ENCODE data around the gene CFAP77.

DNA sequence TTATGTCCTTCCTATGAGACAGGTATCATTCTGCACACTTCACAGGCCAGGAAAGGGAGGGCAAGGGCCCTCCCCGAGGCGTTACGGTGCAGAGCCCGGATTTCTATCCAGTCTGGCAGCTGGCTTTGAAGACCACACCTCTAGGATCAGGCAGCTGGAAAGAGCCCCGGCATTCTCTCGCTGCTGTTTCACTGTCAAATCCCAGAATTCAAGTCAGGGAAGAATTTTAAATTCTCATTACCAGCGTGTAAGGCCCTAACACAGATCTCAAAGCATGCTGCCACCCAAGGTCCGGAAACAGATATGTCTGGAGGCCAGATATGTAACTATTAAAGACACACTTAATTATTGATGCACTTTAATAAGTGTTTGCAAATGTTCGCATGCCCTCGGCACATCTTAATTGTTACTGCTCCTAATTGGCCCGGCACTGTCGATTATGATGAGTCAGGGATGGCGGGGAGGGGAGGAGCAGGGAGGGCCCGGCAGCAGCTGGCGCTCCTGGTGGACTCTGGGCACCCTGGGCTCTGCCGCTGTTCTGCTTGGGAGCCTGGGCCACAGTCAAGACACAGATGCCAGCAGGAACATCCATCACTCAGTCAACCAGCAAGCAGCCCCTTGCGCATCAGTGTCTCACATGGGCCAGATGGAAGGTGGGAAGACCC, 96.1 kb downstream of the CFAP77 start:
- TF ChIP-seq POLR2AphosphoS5 (IDR thresholded peaks at IDR 0.05): no peak
- TF ChIP-seq, protein P1, sequence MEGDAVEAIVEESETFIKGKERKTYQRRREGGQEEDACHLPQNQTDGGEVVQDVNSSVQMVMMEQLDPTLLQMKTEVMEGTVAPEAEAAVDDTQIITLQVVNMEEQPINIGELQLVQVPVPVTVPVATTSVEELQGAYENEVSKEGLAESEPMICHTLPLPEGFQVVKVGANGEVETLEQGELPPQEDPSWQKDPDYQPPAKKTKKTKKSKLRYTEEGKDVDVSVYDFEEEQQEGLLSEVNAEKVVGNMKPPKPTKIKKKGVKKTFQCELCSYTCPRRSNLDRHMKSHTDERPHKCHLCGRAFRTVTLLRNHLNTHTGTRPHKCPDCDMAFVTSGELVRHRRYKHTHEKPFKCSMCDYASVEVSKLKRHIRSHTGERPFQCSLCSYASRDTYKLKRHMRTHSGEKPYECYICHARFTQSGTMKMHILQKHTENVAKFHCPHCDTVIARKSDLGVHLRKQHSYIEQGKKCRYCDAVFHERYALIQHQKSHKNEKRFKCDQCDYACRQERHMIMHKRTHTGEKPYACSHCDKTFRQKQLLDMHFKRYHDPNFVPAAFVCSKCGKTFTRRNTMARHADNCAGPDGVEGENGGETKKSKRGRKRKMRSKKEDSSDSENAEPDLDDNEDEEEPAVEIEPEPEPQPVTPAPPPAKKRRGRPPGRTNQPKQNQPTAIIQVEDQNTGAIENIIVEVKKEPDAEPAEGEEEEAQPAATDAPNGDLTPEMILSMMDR (IDR thresholded peaks at IDR 0.05; ENCODE audit: poor library complexity, severe bottlenecking): no peak
- no peak for TF ChIP-seq EP300 (conservative IDR thresholded peaks at IDR 0.05; ENCODE audit: poor library complexity, severe bottlenecking)
- TF ChIP-seq EZH2 (IDR thresholded peaks at IDR 0.05; ENCODE audit: borderline replicate concordance, insufficient read depth, low read length, poor library complexity, severe bottlenecking): no peak
